Esophagus squamous epithelium (tissue), 5 donors: Measurements from ENCODE around the gene SLC6A2. TPM values are rescaled to one million over a fixed set of nuclear protein-coding genes. Genes with fewer than 3 reads are reported as not detected.

Experiments
- DNase-seq: peaks from one replicate; lab custom pipeline; 2025; lab: John Stamatoyannopoulos, UW
- H3K27ac ChIP-seq, 4 donors: fragments of 200-600 bp; sonication (generic); one replicate each; pipeline ENCODE4 v1.5.1; 2016 to 2019; ENCODE audit warnings: mild to moderate bottlenecking in 1 of 4
- H3K27me3 ChIP-seq, 4 donors: fragments of 200-600 bp; sonication (generic); 1 replicate in 3 of 4; 2 replicates in 1 of 4; pipeline versions ENCODE4 v1.5.1 to v1.6.0; 2017 to 2021; ENCODE audit warnings: antibody characterized with exemption in 1 of 4
- H3K36me3 ChIP-seq, 3 donors: fragments of 200-600 bp; sonication (generic); one replicate each; pipeline ENCODE4 v1.5.1; 2016 to 2019
- H3K4me1 ChIP-seq, 3 donors: fragments of 200-600 bp; sonication (generic); one replicate each; pipeline ENCODE4 v1.5.1; 2017 to 2019
- H3K4me3 ChIP-seq, 4 donors: fragments of 200-600 bp; sonication (generic); 1 replicate in 3 of 4; 2 replicates in 1 of 4; pipeline ENCODE4 v1.5.1; 2016 to 2019; ENCODE audit warnings: mild to moderate bottlenecking in 2 of 4, moderate library complexity in 1 of 4
- H3K9me3 ChIP-seq, 3 donors: fragments of 200-600 bp; sonication (generic); one replicate each; pipeline ENCODE4 v1.5.1; 2016 to 2019
- POLR2A ChIP-seq, 4 donors: fragments of 450-650 bp; IDR thresholded peaks; one replicate each; pipeline ENCODE4 v1.6.1; 2017; ENCODE audit warnings: antibody characterized with exemption in 4 of 4, mild to moderate bottlenecking in 4 of 4, moderate library complexity in 3 of 4
- WGBS, 2 donors: methylation state at CpG; one replicate each; pipeline ENCODE4 v1.1.5; 2018; 5-methylcytosine and 5-hydroxymethylcytosine counted together
- intact Hi-C: fragments of 100-400 bp; cut with DNase I; formaldehyde crosslinking; loops from one replicate; pipeline ENCODE4 v1.15.0; 2022
- total RNA-seq, 4 donors: library from RNA; depleted of rRNA; stranded (reverse); fragments of >200 nt; gene quantifications; one replicate each; pipeline ENCODE4 v1.1.0, GENCODE V29; 2016
- TF ChIP-seq, protein P1 (sequence below), 6 experiments: fragments of 450-650 bp in 4 of 6; fragments of 200-600 bp in 2 of 6; sonication (generic) in 2 of 6; IDR thresholded peaks; one replicate each; pipeline ENCODE4 v1.5.1; 2016 to 2019; ENCODE audit warnings: antibody characterized with exemption in 6 of 6, mild to moderate bottlenecking in 4 of 6, moderate library complexity in 4 of 6
- donor health status: DM: yes; HTN: yes; CAD: no.

SLC6A2 gene
- total RNA-seq, 4 donors from 2014 or later = 0.18 to 0.76 TPM; not detected in 2

GRCh38 chr16:55640701-55641327 is 15.0 kb upstream of the SLC6A2 start:
- TF ChIP-seq POLR2A (IDR thresholded peaks at IDR 0.05) = no peak
- no peaks in the 10 kb centered on the region for H3K9me3 ChIP-seq
- DNase-seq = no peak
- H3K4me3 ChIP-seq = no peak overlapping the region
- WGBS, 2 donors = 80 to 83% methylated on average over 7 to 8 of the region's 9 CpGs
- peaks cover 0 to 8% (median 0%) of the 10 kb centered on the region in 4 donors for H3K27me3 ChIP-seq
- peaks cover 0 to 8% (median 0%) of the 10 kb centered on the region in 3 donors for H3K4me1 ChIP-seq
- no peak overlapping the region for H3K27ac ChIP-seq
- no peaks in the 10 kb centered on the region for H3K36me3 ChIP-seq
- intact Hi-C loops = no loop called here

GRCh38 chr16:55641430-55642056 is 14.2 kb upstream of the SLC6A2 start:
- no peak for DNase-seq
- intact Hi-C loops = no loop called here
- Histone ChIP-seq H3K4me3 (no peak overlapping the region), H3K9me3 (no peaks in the 10 kb centered on the region), H3K4me1 (peaks cover 0 to 8% (median 0%) of the 10 kb centered on the region in 3 donors), H3K27me3 (peaks cover 0 to 8% (median 0%) of the 10 kb centered on the region in 4 donors), H3K36me3 (no peaks in the 10 kb centered on the region), H3K27ac (no peak overlapping the region)
- 62 to 65% methylated on average over 6 to 7 of the region's 7 CpGs for WGBS, 2 donors
- no peak for TF ChIP-seq POLR2A (IDR thresholded peaks at IDR 0.05)
- TF ChIP-seq, protein P1, sequence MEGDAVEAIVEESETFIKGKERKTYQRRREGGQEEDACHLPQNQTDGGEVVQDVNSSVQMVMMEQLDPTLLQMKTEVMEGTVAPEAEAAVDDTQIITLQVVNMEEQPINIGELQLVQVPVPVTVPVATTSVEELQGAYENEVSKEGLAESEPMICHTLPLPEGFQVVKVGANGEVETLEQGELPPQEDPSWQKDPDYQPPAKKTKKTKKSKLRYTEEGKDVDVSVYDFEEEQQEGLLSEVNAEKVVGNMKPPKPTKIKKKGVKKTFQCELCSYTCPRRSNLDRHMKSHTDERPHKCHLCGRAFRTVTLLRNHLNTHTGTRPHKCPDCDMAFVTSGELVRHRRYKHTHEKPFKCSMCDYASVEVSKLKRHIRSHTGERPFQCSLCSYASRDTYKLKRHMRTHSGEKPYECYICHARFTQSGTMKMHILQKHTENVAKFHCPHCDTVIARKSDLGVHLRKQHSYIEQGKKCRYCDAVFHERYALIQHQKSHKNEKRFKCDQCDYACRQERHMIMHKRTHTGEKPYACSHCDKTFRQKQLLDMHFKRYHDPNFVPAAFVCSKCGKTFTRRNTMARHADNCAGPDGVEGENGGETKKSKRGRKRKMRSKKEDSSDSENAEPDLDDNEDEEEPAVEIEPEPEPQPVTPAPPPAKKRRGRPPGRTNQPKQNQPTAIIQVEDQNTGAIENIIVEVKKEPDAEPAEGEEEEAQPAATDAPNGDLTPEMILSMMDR (IDR thresholded peaks at IDR 0.05) = no peak

DNA sequence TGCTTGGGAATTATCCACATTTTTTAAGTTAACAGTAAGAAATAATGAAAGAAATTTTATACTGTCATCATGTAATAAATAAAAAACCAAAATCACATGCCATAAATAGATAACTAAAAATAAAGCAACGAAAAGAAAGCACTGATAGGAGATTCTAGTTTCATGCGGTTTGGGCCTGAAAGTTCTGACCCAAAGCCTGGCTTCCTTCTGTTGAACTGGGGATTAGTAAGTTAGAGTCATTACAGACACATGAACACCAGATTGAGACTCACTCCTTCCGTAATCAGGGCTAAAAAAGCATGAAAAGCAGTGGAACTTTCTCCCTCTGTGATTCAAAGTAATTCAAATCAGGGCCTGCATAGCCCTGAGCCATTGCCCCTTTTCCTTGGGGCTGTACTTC is 13.2 kb upstream of the SLC6A2 start:
- 65 to 80% methylated on average over 3 of the region's 3 CpGs for WGBS, 2 donors

GRCh38 chr16:55643161-55643970 is 12.4 kb upstream of the SLC6A2 start:
- peaks cover 0 to 8% (median 0%) of the 10 kb centered on the region in 3 donors for H3K4me1 ChIP-seq
- H3K4me3 ChIP-seq = no peak overlapping the region
- H3K27ac ChIP-seq = no peak overlapping the region
- DNase-seq = no peak
- peaks cover 0 to 8% (median 0%) of the 10 kb centered on the region in 4 donors for H3K27me3 ChIP-seq
- no peaks in the 10 kb centered on the region for H3K36me3 ChIP-seq
- H3K9me3 ChIP-seq = no peaks in the 10 kb centered on the region
- intact Hi-C loops = no loop called here
- WGBS, 2 donors = 74 to 79% methylated on average over 5 to 6 of the region's 11 CpGs
- TF ChIP-seq POLR2A (IDR thresholded peaks at IDR 0.05) = no peak
- TF ChIP-seq, protein P1 (IDR thresholded peaks at IDR 0.05) = peak in 1 of 6 experiments; percentile 20

More for the DNA sequence above, 13.2 kb upstream of the SLC6A2 start:
- no peak overlapping the region for H3K27ac ChIP-seq
- H3K36me3 ChIP-seq = no peaks in the 10 kb centered on the region
- peaks cover 0 to 8% (median 0%) of the 10 kb centered on the region in 3 donors for H3K4me1 ChIP-seq
- no peaks in the 10 kb centered on the region for H3K9me3 ChIP-seq
- no peak overlapping the region for H3K4me3 ChIP-seq
- peaks cover 0 to 8% (median 0%) of the 10 kb centered on the region in 4 donors for H3K27me3 ChIP-seq
- TF ChIP-seq POLR2A (IDR thresholded peaks at IDR 0.05) = no peak
- TF ChIP-seq, protein P1 (IDR thresholded peaks at IDR 0.05) = no peak
- DNase-seq = no peak
- intact Hi-C loops = no loop called here

GRCh38 chr16:55645986-55646385 is 9.8 kb upstream of the SLC6A2 start:
- intact Hi-C loops = no loop called here
- Histone ChIP-seq H3K27ac (no peak overlapping the region), H3K9me3 (no peaks in the 10 kb centered on the region), H3K36me3 (no peaks in the 10 kb centered on the region), H3K4me1 (peaks cover 0 to 8% (median 0%) of the 10 kb centered on the region in 3 donors), H3K27me3 (peaks cover 0 to 25% (median 0%) of the 10 kb centered on the region in 4 donors), H3K4me3 (no peak overlapping the region)
- TF ChIP-seq POLR2A (IDR thresholded peaks at IDR 0.05) = no peak
- TF ChIP-seq, protein P1 (IDR thresholded peaks at IDR 0.05) = no peak
- no peak for DNase-seq
- 60 to 76% methylated on average over 3 to 4 of the region's 4 CpGs for WGBS, 2 donors
